ENCODE data around the gene GGCT.

- TF ChIP-seq, protein P1, sequence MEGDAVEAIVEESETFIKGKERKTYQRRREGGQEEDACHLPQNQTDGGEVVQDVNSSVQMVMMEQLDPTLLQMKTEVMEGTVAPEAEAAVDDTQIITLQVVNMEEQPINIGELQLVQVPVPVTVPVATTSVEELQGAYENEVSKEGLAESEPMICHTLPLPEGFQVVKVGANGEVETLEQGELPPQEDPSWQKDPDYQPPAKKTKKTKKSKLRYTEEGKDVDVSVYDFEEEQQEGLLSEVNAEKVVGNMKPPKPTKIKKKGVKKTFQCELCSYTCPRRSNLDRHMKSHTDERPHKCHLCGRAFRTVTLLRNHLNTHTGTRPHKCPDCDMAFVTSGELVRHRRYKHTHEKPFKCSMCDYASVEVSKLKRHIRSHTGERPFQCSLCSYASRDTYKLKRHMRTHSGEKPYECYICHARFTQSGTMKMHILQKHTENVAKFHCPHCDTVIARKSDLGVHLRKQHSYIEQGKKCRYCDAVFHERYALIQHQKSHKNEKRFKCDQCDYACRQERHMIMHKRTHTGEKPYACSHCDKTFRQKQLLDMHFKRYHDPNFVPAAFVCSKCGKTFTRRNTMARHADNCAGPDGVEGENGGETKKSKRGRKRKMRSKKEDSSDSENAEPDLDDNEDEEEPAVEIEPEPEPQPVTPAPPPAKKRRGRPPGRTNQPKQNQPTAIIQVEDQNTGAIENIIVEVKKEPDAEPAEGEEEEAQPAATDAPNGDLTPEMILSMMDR (IDR thresholded peaks at IDR 0.05; ENCODE audit: insufficient read depth, low read length, poor library complexity, severe bottlenecking), result no peak
- TF ChIP-seq EZH2phosphoT487 (conservative IDR thresholded peaks at IDR 0.05; ENCODE audit: low read length), result no peak
These were observed 21.5 kb upstream of the GGCT start for GRCh38 chr7:30526163-30526562.
